ENCODE data around the gene ASIC2.

The ASIC2 gene

DNA sequence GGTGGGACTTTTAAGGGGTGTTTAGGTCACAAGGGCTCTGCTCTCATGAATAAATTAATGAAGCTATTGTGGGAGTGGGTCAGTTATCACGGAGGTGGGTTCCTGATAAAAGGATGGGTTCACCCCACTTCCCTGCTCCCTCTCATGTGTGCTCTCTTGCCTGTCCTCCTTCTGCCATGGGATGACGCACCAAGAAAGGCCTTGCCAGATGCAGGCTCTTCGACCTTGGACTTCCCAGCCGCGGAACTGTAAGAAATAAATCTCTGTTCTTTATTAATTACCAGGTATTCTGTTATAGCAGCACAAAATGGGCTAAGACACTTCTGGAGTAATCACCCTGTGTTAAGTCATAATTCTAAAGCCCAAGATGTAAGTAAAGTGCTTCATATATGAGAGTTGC is 141.5 kb downstream of the ASIC2 start:
- DNase-seq = no peak

- DNase-seq = no peak
Observed at GRCh38 chr17:33145941-33146340, 147.2 kb downstream of the ASIC2 start.

GRCh38 chr17:33144837-33145236 is 148.3 kb downstream of the ASIC2 start:
- DNase-seq = no peak

GRCh38 chr17:33142705-33143299 is 150.3 kb downstream of the ASIC2 start:
- DNase-seq = no peak

GRCh38 chr17:33140413-33141099 is 152.5 kb downstream of the ASIC2 start:
- no peak for DNase-seq

- DNase-seq = no peak
Observed at GRCh38 chr17:33138627-33139026, 154.5 kb downstream of the ASIC2 start.

- no peak for DNase-seq
Observed at GRCh38 chr17:33137426-33137825, 155.7 kb downstream of the ASIC2 start.

- no peak for DNase-seq
Observed at GRCh38 chr17:33135691-33136090, 157.4 kb downstream of the ASIC2 start.

GRCh38 chr17:33131620-33132019 is 161.5 kb downstream of the ASIC2 start:
- no peak for DNase-seq

DNA sequence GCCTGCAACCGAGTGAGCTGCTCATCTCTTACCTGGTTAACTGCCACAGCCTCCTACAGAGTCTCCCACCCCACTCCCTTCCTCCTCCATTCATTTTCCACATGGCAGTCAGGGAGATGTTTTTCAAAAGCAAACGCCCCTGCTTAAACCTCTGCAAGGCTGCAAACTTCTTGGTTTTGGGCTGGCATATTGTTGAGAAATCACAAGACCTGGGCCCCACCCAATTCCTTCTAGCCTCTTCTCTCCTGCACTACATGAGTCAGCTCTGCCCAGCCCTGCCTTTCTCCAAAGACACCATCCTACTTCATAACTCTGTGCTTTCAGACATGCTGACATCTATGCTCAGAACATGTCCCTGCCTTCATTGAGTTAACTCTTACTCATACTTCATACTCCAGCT is 165.4 kb downstream of the ASIC2 start:
- no peak for DNase-seq

DNA sequence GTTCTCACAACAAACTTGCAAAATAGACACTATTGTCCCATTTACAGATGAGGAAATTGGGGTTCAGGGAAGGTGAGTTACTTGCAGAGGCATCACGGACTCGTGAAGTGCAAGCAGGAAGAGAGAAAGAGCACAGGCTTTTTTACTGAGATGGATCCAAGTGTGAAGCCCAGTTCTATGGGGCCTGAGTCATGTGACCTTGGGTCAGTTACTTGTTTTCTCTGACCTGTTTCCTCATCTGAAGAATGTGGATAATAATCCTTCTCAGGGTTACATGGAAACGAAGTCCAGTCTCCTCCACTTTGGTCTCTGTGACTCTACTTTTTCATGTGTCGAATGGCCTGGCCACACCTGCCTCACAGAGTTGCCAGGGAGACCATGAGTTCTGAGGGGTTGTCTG is 167.0 kb downstream of the ASIC2 start:
- DNase-seq = no peak

- no peak for DNase-seq
Observed at GRCh38 chr17:33125552-33125950, 167.5 kb downstream of the ASIC2 start.

DNA sequence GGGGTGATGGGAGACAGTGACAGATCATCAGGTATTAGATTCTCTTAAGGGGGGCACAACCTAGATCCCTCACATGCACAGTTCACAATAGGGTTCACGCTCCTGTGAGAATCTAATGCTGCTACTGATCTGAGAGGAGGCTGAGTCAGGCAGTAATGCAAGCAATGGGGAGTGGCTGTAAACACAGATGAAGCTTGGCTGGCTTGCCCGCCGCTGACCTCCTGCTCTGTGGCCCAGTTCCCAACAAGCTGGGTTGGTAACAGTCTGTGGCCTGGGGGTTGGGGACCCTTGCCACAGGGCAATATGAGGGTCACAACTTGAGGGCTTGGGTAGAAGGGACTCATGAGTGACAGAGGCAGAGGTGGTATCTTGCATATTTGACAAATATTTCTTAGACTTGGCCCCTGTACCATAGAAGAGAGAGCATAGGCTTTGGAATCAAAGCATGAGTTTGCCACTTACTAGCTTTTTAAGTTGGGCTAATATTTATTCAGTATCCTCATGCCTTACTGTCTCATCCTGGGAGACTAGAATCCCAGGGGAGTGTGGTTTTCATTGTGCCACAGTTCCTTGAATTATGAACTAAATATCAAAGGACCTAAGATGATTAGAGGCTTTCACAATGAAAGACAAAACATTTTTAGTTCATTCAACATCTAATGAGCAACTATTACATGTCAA is 168.1 kb downstream of the ASIC2 start:
- no peak for DNase-seq

DNA sequence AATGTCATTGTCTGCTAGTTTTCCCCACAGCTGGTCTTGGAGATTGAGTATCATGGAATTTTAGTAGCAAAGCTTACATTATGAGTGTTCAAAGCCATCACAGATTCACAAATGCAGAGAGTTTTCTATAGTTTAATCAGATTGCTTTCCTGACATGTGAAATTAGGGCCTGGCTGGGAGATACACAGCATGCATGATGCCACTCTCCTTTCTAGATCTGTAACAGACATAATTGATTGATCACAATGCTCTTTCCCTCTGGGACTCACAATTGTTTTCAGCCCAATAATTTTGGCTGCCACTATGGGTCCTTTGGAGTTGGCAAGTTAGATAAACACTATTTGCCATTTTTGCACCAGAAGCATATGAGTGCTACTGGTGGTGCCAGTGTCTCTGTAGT is 168.9 kb downstream of the ASIC2 start:
- no peak for DNase-seq

- no peak for DNase-seq
Observed at GRCh38 chr17:33121756-33122155, 171.3 kb downstream of the ASIC2 start.

DNA sequence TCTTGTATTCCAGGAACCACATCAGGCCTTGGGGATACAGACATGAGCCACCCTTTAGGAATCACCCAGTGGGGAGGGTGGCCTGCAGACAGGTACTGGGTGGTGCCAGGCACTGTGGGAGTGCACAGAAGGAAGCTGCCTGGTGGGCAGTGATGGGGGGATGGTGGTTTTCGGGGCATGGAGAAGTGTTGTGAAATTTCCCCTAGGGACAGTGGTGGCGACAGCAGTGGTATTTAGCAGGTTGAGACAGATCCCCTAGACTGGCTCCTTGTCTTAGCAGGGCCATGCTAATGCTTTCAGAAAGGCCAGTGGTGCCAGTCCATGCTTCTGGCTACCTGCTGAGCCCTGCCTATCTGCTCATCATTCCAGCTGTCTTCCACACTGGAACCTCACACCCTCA is 171.8 kb downstream of the ASIC2 start:
- no peak for DNase-seq

DNA sequence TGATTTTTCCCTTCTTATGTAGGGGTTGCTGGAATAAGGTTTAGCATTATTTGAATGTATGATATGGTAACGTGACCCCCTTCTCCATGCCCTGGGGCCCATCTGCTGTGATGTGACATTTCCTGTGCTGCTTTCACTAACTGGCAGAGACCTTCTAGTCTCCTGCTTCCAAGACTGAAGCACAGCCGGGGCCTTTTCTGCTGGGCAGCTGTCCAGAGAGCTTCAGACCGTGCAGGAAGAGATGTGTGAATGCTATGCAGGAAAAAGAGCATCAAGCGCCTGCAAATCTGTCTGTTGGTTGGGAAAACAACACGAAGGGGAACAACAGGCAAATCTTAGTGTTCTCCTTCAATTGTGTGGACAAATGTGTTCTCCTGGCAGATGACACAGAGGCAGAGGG is 173.0 kb downstream of the ASIC2 start:
- no peak for DNase-seq

DNA sequence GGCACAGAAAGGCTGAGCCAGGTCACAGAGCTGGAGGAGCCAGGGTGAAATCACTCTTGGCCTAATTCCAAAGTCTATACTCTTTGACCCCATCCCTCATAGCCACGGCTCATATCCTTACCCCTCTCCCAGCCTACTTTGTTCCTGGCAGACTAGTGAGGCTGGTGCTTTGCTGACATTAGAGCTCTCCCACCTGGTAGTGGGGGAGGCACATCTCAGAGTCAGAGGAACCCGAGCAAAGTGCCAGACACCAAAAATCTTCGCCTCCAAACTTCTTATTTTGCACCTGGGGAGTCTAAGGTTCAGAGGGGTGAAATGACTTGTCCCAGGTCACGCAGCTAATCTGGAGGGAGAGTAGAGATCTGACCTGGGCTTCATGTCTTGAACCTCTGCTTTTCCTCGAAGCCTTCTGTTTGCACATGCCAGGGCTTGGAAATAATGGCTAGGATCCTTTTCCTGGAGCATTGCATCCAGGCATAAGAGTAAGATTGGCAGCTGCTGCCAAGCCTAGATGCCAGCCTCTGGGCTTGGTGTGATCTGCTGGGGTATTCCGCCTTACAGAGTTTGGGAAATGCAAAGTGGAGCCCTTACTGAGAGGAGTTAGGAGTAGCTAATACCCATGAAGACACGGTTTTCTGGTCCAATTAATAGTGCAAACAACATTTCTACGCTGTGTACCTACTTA is 174.6 kb downstream of the ASIC2 start:
- DNase-seq = no peak

DNA sequence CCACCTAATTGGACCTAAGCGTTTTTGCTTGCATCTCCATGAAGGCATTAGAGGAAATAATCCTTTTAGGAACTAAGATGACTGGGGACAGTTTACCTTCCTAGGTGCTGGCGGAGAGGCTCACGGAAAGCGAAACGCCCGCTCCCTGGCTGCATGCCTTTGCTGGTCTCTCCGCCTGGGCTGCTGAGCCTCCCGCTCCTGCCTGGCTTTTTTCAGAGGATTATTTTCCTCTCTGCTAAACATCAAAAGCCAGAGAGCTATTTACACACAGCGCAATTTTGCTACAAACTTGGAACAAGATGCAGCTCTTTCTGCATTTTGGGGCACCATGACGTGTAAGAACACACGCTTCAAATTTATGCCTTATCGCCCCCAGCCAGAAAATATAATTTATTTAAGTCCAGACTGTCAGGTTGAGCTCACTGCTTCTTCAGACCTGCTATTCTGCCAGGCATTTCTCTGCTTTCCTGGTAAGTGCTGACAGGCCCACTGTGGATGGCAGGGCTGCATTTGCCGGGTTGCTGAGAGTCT is 177.0 kb downstream of the ASIC2 start:
- DNase-seq = no peak

DNA sequence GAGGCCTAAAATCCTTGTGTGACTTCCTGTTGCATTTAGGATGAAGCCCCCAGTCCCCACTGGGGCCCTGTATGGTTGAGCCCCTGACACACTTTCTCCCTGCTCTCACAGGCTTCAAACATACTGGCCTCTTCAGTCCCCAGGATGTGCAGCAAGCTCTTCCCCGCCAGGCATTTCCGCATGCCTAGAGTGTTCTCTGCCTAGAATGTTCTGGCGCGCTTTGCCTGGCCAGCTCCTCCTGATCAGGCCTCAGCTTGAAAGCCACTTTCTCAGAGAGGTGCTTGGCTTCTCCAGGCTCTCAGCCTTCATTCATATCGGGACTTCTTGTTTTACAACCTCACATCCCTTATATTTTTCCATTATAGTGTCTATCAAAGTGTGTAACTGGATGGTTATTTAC is 177.7 kb downstream of the ASIC2 start:
- DNase-seq = no peak

- DNase-seq = no peak
Observed at GRCh38 chr17:33113991-33114370, 179.1 kb downstream of the ASIC2 start.

DNA sequence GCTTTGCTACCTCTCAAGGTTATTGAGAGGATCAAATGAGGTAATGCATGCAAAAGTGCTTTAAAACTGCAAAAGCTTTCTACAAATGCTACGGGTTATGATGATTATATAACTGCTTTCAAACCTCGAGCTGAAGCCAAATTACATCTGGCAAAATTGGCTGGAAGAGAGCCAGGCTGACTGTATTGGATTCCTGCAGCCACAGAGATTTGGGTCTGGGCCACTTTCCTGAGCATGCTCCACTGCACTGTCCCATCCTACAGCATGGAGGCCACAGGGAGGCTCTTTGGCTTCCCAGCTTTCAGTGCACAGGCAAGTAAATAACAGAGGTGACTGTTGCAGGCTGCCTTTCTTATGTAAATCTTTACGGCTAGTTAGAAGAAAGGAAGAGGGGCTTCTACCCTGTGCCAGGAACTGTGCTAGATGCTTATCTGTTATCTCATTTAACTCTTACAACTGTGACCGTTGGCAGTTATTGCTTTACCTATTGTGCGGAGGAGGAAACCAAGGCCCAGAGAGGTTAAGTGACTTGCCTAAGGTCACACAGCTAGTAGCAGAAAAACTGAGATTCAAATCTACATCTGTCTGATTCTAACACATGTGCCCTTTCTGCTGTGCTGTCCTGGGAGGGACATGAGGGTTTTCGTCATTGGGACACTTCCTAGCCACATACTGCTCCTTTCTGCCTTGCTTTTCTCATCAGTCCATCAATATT is 179.7 kb downstream of the ASIC2 start:
- DNase-seq = no peak

DNA sequence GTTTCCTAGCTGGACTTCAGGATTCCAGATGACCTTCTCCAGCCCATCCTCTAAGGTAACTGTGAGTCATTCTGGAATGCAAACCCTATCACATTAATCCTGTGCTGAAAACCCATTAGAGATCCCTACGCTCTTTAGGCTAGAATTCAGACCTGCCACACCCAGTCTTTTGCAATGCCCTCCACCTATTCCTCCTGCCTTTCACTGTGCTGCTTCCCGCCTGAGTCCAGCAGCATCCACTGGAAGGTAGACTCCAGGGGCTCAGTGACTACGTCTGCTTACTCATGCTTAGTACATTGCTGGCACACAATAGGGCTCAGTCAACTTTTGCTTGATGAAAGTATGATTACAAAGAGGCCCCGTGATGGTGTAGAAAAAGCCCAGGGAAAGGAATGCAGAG is 180.3 kb downstream of the ASIC2 start:
- DNase-seq = no peak
